Measurements from ENCODE around the gene ONECUT3. TPM values are rescaled to one million over a fixed set of nuclear protein-coding genes. Genes with fewer than 3 reads are reported as not detected.

The ONECUT3 gene
- total and polyA plus RNA-seq, 10 of the 15 experiments (the other 5 are each of a cell fraction or from before 2014, with no cell fraction given) = not detected

GRCh38 chr19:1707240-1707639 is 46.1 kb upstream of the ONECUT3 start:
- FAIRE-seq (no peak), ATAC-seq (no peak), DNase-seq (ENCODE audit: low read depth, low spot score) (no peak)
- RAD21 ChIA-PET (ENCODE audit: unreplicated experiment) = no interaction called here
- no peak overlapping the region for H2AFZ ChIP-seq (ENCODE audit: control insufficient read depth, low read depth, low read length)
- no peak overlapping the region for H3K27ac ChIP-seq (ENCODE audit: control insufficient read depth, insufficient read depth)
- no peaks in the 10 kb centered on the region for H3K36me3 ChIP-seq (ENCODE audit: control insufficient read depth in 2 of 2, insufficient read depth in 2 of 2, low read length in 1 of 2)
- in situ Hi-C loops (cut with MboI) = no loop called here
- TF ChIP-seq EZH2 (IDR thresholded peaks at IDR 0.05; ENCODE audit: borderline replicate concordance, control insufficient read depth, low read depth, low read length) (no peak), NR2C2 (IDR thresholded peaks at IDR 0.05; ENCODE audit: borderline replicate concordance, control insufficient read depth, insufficient read length, low read depth) (no peak), RAD21 (IDR thresholded peaks at IDR 0.05; ENCODE audit: insufficient read depth, low read depth, low read length) (no peak), EP300 (IDR thresholded peaks at IDR 0.05; ENCODE audit: borderline replicate concordance in 1 of 2, control insufficient read depth in 1 of 2, low read depth in 2 of 2, low read length in 2 of 2) (no peak), ESRRA (IDR thresholded peaks at IDR 0.05; ENCODE audit: low read length) (no peak)
- CTCF ChIA-PET = no interaction called here
- WGBS (ENCODE audit: insufficient coverage, insufficient replicate concordance, low lambda C conversion rate, missing lambda C conversion rate) = 41% methylated on average over 6 of the region's 6 CpGs
- no TSS peak for BruUV-seq (replicated peaks)
- no peaks in the 10 kb centered on the region; the same call in 2 of the 3 replicates for H3K9me3 ChIP-seq (replicated peaks; ENCODE audit: control insufficient read depth, insufficient read depth, low read length)
- no peaks in the 10 kb centered on the region for H3K79me2 ChIP-seq (ENCODE audit: control insufficient read depth, insufficient read depth, low read length)
- SMC1A ChIA-PET (ENCODE audit: uncharacterized antibody, unreplicated experiment) = no interaction called here
- no peaks in the 10 kb centered on the region for H3K4me1 ChIP-seq (ENCODE audit: control insufficient read depth, insufficient read depth, low read length)
- intact Hi-C loops (cut with micrococcal nuclease; ENCODE audit: unreplicated experiment) = no loop called here
- no peak overlapping the region for H3K4me2 ChIP-seq (ENCODE audit: control insufficient read depth, insufficient read depth)
- POLR2A ChIA-PET = no interaction called here
- no peaks in the 10 kb centered on the region for H4K20me1 ChIP-seq (ENCODE audit: control insufficient read depth, insufficient read depth)
- no peak overlapping the region for H3K9ac ChIP-seq (ENCODE audit: control insufficient read depth, insufficient read depth, low read length)
- no peak overlapping the region for H3K4me3 ChIP-seq
- no peaks in the 10 kb centered on the region for H3K27me3 ChIP-seq (replicated peaks in 1 of 2; ENCODE audit: control insufficient read depth in 2 of 2, insufficient read depth in 2 of 2, low read length in 1 of 2)

GRCh38 chr19:1713170-1713569 is 40.1 kb upstream of the ONECUT3 start:
- ATAC-seq (no peak), DNase-seq (ENCODE audit: low read depth, low spot score) (no peak), FAIRE-seq (no peak)
- Histone ChIP-seq H3K9ac (ENCODE audit: control insufficient read depth, insufficient read depth, low read length) (no peak overlapping the region), H2AFZ (ENCODE audit: control insufficient read depth, low read depth, low read length) (no peak overlapping the region), H4K20me1 (ENCODE audit: control insufficient read depth, insufficient read depth) (no peaks in the 10 kb centered on the region), H3K27ac (ENCODE audit: control insufficient read depth, insufficient read depth) (no peak overlapping the region), H3K4me2 (ENCODE audit: control insufficient read depth, insufficient read depth) (no peak overlapping the region), H3K79me2 (ENCODE audit: control insufficient read depth, insufficient read depth, low read length) (no peaks in the 10 kb centered on the region), H3K27me3 (replicated peaks in 1 of 2; ENCODE audit: control insufficient read depth in 2 of 2, insufficient read depth in 2 of 2, low read length in 1 of 2) (no peaks in the 10 kb centered on the region), H3K4me1 (ENCODE audit: control insufficient read depth, insufficient read depth, low read length) (no peaks in the 10 kb centered on the region), H3K9me3 (replicated peaks; ENCODE audit: control insufficient read depth, insufficient read depth, low read length) (no peaks in the 10 kb centered on the region), H3K4me3 (no peak overlapping the region), H3K36me3 (ENCODE audit: control insufficient read depth in 2 of 2, insufficient read depth in 2 of 2, low read length in 1 of 2) (no peaks in the 10 kb centered on the region)
- POLR2A ChIA-PET = no interaction called here
- intact Hi-C loops (cut with micrococcal nuclease; ENCODE audit: unreplicated experiment) (no loop called here), in situ Hi-C loops (cut with MboI) (no loop called here)
- TF ChIP-seq NFXL1 (IDR thresholded peaks at IDR 0.05; ENCODE audit: borderline replicate concordance) = no peak
- TF ChIP-seq NRF1 (conservative IDR thresholded peaks at IDR 0.05; ENCODE audit: low read depth, low read length) = no peak
- TF ChIP-seq MTA2 (IDR thresholded peaks at IDR 0.05; ENCODE audit: low read depth) = no peak
- no peak for TF ChIP-seq ASH2L (IDR thresholded peaks at IDR 0.05; ENCODE audit: borderline replicate concordance, low read depth)
- CTCF ChIA-PET = no interaction called here
- SMC1A ChIA-PET (ENCODE audit: uncharacterized antibody, unreplicated experiment) = no interaction called here
- 22% methylated on average over 2 of the region's 2 CpGs for whole genome bisulfite sequencing (ENCODE audit: insufficient coverage, insufficient replicate concordance, low lambda C conversion rate, missing lambda C conversion rate)
- BruUV-seq (replicated peaks) = no TSS peak
- RAD21 ChIA-PET (ENCODE audit: unreplicated experiment) = no interaction called here
